Thoracic aorta (tissue), 2 donors: Measurements from ENCODE around the gene ADORA3. TPM values are rescaled to one million over a fixed set of nuclear protein-coding genes. Genes with fewer than 3 reads are reported as not detected.
"Not testable (repeated sequence)": the region's sequence is repeated elsewhere in the genome, so short reads cannot be mapped to it uniquely, and the experiment has no call there.

ENCODE experiments used
- ATAC-seq: fragments of 150-250 bp; one replicate; pipeline ENCODE4 v1.8.0; 2017; ENCODE audit warnings: low read depth; ENCODE audit not compliant: insufficient number of reproducible peaks, low FRiP score
- DNase-seq: peaks from one replicate; pipeline ENCODE4 v3.0.0-alpha.2; 2020; ENCODE audit warnings: low spot score
- H3K27ac ChIP-seq, 2 donors: fragments of 200-600 bp; sonication (generic); 1 replicate in 1 of 2; 2 replicates in 1 of 2; pipeline ENCODE4 v1.5.1; 2016; ENCODE audit warnings: mild to moderate bottlenecking in 2 of 2, moderate library complexity in 2 of 2
- H3K27me3 ChIP-seq: fragments of 200-600 bp; sonication (generic); replicated peaks from 2 replicates; pipeline ENCODE4 v1.6.0; 2016; ENCODE audit warnings: mild to moderate bottlenecking; ENCODE audit not compliant: insufficient read depth
- H3K36me3 ChIP-seq: fragments of 200-600 bp; sonication (generic); one replicate; pipeline ENCODE4 v1.5.1; 2016
- H3K4me1 ChIP-seq, 2 donors: fragments of 200-600 bp; sonication (generic); 1 replicate in 1 of 2; 2 replicates in 1 of 2; pipeline versions ENCODE4 v1.5.1 to v1.6.0; 2016; ENCODE audit warnings: low read depth in 2 of 2, mild to moderate bottlenecking in 1 of 2; ENCODE audit not compliant: control insufficient read depth in 1 of 2
- H3K4me3 ChIP-seq: fragments of 200-600 bp; sonication (generic); 2 replicates; pipeline ENCODE4 v1.5.1; 2016; ENCODE audit warnings: mild to moderate bottlenecking
- H3K9me3 ChIP-seq: fragments of 200-600 bp; sonication (generic); 2 replicates; pipeline ENCODE4 v1.5.1; 2016
- CTCF ChIP-seq: fragments of 200-600 bp; sonication (generic); IDR thresholded peaks from one replicate; pipeline ENCODE4 v1.5.1; 2019; ENCODE audit warnings: antibody characterized with exemption
- total RNA-seq, 2 donors: library from RNA; depleted of rRNA; stranded (reverse); fragments of >200 nt; gene quantifications; one replicate each; pipeline versions ENCODE4 v1.1.0 to v1.2.3, GENCODE V29; 2016

Gene ADORA3
- total RNA-seq: 10 to 100 TPM in 1 of 2 donors, 1 to 10 TPM in 1; 6.2 to 29.5 TPM

GRCh38 chr1:111503585-111504060 is at the start of gene ADORA3, which contains the start of gene TMIGD3:
ADORA3 (minus strand) TSS chr1:111503633; CDS start chr1:111503354, 279 bp downstream.
TMIGD3 (minus strand) TSS chr1:111503633; CDS start chr1:111503354, 279 bp downstream.
- H3K27me3 ChIP-seq: no peaks in the 10 kb centered on the region
- H3K4me3 ChIP-seq: peak within 1 kb of the TSS; percentile 5
- H3K9me3 ChIP-seq: no peaks in the 10 kb centered on the region
- DNase-seq: no peak
- no peak for TF ChIP-seq CTCF
- H3K27ac ChIP-seq: no peak within 1 kb of the TSS
- peaks cover 7 to 14% of the 10 kb centered on the region in 2 donors for H3K4me1 ChIP-seq
- no peak for ATAC-seq
- no peaks in the 10 kb centered on the region for H3K36me3 ChIP-seq

- no peaks in the 10 kb centered on the region for H3K27me3 ChIP-seq
- H3K27ac ChIP-seq: no peak overlapping the region
- no peaks in the 10 kb centered on the region for H3K9me3 ChIP-seq
- ATAC-seq (no peak), DNase-seq (no peak)
- H3K36me3 ChIP-seq: no peaks in the 10 kb centered on the region
- no peaks in the 10 kb centered on the region for H3K4me1 ChIP-seq
- TF ChIP-seq CTCF: no peak
- H3K4me3 ChIP-seq: no peak overlapping the region
These were observed 49.8 kb upstream of the ADORA3 start for GRCh38 chr1:111553196-111553595.

- Histone ChIP-seq H3K36me3 (no peaks in the 10 kb centered on the region), H3K4me3 (no peak overlapping the region), H3K27ac (no peak overlapping the region), H3K27me3 (no peaks in the 10 kb centered on the region), H3K4me1 (no peaks in the 10 kb centered on the region), H3K9me3 (no peaks in the 10 kb centered on the region)
- no peak for TF ChIP-seq CTCF
- ATAC-seq (no peak), DNase-seq (no peak)
These were observed 49.2 kb upstream of the ADORA3 start for GRCh38 chr1:111552587-111552986.

- no peaks in the 10 kb centered on the region for H3K36me3 ChIP-seq
These were observed 48.4 kb upstream of the ADORA3 start for GRCh38 chr1:111551623-111552411.

GRCh38 chr1:111547786-111548185 is 44.4 kb upstream of the ADORA3 start:
- not testable (repeated sequence) for H3K27ac ChIP-seq, ATAC-seq, H3K4me1 ChIP-seq, H3K4me3 ChIP-seq, DNase-seq, H3K36me3 ChIP-seq, H3K9me3 ChIP-seq, H3K27me3 ChIP-seq

More at GRCh38 chr1:111551623-111552411, 48.4 kb upstream of the ADORA3 start:
- TF ChIP-seq CTCF: no peak
- no peaks in the 10 kb centered on the region for H3K27me3 ChIP-seq
- no peaks in the 10 kb centered on the region for H3K4me1 ChIP-seq
- no peak overlapping the region for H3K4me3 ChIP-seq
- no peak for ATAC-seq
- H3K9me3 ChIP-seq: no peaks in the 10 kb centered on the region
- no peak for DNase-seq
- H3K27ac ChIP-seq: no peak overlapping the region
